ENCODE measurements around the gene NOX1.
A peak's percentile ranks its signal among the peaks of the same experiment; 100 is the strongest.

The NOX1 gene

DNA sequence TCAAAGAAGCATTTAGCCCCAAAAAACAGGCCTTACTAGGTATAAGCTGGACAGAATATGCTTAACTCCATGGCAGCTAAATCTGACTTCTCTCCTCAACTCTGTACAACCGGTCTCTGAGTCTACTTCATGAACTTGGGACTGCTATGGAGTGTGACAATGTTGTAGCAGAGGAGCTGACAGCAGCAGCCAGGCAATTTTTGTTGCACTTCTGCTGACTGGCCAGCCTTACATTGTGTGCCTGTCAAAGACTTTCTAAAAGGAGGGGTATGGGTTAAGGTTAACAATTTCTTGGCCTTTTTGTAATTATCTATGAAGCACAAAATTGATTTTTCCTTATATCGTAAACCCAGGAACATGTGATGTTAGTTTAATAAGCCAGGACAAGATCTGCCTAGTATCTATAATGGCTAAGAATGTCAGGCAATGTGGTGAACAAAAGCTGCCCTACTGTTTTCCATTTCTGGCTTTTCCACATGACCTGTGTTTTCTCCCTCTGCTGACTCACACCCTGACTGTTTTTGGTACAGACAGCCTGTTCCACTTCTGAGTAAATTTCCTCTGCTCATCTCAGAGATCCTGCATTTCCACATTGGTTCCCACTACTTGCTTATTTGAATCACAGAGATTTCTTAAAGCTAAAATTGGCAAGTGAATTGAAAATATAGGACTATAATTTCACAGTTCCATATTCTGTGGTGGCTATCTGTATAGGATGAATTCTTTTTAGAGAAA, 9.3 kb downstream of the NOX1 start:
- H3K4me3 ChIP-seq (ENCODE audit: control insufficient read depth, low read depth, low read length) = no peak overlapping the region
- DNase-seq (ENCODE audit: low read depth) = peak; percentile 64
- TF ChIP-seq, protein P1, sequence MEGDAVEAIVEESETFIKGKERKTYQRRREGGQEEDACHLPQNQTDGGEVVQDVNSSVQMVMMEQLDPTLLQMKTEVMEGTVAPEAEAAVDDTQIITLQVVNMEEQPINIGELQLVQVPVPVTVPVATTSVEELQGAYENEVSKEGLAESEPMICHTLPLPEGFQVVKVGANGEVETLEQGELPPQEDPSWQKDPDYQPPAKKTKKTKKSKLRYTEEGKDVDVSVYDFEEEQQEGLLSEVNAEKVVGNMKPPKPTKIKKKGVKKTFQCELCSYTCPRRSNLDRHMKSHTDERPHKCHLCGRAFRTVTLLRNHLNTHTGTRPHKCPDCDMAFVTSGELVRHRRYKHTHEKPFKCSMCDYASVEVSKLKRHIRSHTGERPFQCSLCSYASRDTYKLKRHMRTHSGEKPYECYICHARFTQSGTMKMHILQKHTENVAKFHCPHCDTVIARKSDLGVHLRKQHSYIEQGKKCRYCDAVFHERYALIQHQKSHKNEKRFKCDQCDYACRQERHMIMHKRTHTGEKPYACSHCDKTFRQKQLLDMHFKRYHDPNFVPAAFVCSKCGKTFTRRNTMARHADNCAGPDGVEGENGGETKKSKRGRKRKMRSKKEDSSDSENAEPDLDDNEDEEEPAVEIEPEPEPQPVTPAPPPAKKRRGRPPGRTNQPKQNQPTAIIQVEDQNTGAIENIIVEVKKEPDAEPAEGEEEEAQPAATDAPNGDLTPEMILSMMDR (conservative IDR thresholded peaks at IDR 0.05; ENCODE audit: control insufficient read depth, insufficient read depth, low read depth, low read length) = no peak

DNA sequence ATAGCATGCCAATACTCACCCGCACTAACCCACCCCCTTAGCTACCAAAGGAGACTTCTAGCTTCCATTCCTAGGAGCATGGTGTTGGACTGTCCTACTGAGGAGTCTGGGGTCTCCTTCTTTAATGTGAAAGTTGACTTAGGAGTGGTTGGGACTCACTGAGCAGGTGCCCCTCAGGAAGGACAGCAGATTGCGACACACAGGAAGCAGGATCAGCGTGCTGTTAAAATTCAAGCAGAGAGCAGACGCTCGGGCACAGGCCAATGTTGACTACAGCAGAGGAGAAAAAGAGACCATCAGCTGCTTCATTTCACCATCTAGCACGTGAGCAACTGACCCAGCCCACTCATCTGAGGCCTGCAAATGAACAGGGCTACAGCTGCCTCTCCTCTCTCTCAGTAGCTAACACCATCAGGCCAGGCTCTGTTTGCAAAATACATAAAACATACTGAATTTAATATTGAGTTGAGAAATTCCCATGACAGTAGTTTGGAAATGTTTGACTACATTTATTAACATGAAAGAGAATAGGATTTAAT, 10.8 kb downstream of the NOX1 start:
- TF ChIP-seq, protein P1 (conservative IDR thresholded peaks at IDR 0.05; ENCODE audit: control insufficient read depth, insufficient read depth, low read depth, low read length) = no peak
- no peak overlapping the region for H3K4me3 ChIP-seq (ENCODE audit: control insufficient read depth, low read depth, low read length)
- no peak for DNase-seq (ENCODE audit: low read depth)

DNA sequence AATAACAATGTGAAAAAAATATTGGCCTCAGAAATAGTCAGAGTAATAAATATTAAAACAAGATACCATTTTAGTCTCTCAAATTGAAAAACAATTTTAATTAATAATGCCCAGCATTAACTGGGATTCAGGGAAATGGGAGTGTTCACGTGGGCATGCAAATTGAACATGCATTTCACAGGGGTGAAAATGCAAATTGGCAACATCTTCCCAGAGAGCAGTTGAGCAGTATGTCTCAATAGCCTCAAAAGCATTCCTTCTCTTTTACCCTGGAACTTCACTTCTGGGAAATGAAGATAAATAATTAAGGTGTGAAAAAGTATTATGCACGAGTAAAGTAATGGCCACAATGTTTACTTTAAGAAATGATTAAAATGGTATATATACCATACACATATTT, 21.3 kb downstream of the NOX1 start:
- TF ChIP-seq, protein P1 (conservative IDR thresholded peaks at IDR 0.05; ENCODE audit: control insufficient read depth, insufficient read depth, low read depth, low read length) = no peak
- no peak for DNase-seq (ENCODE audit: low read depth)
- no peak overlapping the region for H3K4me3 ChIP-seq (ENCODE audit: control insufficient read depth, low read depth, low read length)

DNA sequence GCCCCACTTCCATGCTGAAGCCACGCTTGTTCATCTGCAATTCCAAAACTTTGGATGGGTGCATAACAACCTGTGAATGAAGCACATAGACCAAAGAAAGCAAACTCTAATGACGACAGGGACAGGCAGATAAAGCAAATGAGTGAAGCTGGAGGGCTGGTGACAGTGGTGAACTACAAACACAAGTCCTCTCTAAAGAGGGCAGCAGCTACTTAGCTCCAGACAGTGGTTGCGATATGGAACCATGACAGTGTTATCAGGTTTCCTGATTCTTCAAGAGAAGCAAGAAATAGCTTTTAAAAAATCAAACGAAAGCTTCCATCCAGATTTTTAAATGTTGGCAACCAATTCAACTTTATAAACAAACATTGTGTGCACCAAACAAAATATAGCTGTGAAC, 23.8 kb downstream of the NOX1 start:
- no peak overlapping the region for H3K4me3 ChIP-seq (ENCODE audit: control insufficient read depth, low read depth, low read length)
- TF ChIP-seq, protein P1 (conservative IDR thresholded peaks at IDR 0.05; ENCODE audit: control insufficient read depth, insufficient read depth, low read depth, low read length) = no peak
- DNase-seq (ENCODE audit: low read depth) = no peak

DNA sequence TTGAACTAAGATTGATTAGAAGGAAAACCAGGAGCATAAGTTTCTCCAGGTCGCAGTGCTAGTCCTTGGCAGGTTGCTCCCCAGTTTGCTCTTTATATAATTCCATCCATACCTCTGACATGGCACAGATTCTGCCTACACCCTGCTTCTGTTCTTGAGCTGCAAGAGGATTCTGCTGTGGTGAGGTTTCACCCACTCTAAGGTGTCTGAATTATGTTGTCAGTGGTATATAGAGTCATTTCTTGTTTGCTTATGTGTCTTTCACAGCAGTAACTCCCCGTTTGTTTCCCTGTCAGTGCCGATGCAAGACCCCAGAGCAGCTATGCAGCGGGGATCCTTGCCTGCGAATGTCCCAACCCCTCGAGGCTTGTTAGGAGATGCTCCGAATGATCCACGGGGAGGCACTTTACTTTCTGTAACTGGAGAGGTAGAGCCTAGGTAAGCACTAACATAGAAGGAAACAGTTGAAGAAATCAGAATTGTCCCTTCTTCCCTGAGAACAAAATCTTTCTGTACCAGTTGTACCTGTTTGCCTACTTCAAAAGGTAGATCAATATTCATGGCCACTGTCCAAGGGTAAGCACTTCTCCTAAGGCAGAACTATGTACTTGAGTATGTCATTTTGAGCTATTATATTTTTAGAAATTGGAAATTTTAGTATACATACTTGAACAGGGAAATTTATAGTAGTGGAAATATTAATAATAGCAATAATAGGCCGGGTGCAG, 42.8 kb downstream of the NOX1 start:
- no peak overlapping the region for H3K4me3 ChIP-seq (ENCODE audit: control insufficient read depth, low read depth, low read length)
- TF ChIP-seq, protein P1 (conservative IDR thresholded peaks at IDR 0.05; ENCODE audit: control insufficient read depth, insufficient read depth, low read depth, low read length) = no peak
- no peak for DNase-seq (ENCODE audit: low read depth)

GRCh38 chrX:100830547-100830946, 43.6 kb downstream of the NOX1 start:
- no peak for DNase-seq (ENCODE audit: low read depth)
- TF ChIP-seq, protein P1 (conservative IDR thresholded peaks at IDR 0.05; ENCODE audit: control insufficient read depth, insufficient read depth, low read depth, low read length) = no peak
- no peak overlapping the region for H3K4me3 ChIP-seq (ENCODE audit: control insufficient read depth, low read depth, low read length)
